ENCODE measurements around the gene DPPA5. TPM values are rescaled to one million over a fixed set of nuclear protein-coding genes. Genes with fewer than 3 reads are reported as not detected.
"Not testable (repeated sequence)": the region's sequence is repeated elsewhere in the genome, so short reads cannot be mapped to it uniquely, and the experiment has no call there.

Gene DPPA5
- polyA plus RNA-seq, 1 donor, result not detected

DNA sequence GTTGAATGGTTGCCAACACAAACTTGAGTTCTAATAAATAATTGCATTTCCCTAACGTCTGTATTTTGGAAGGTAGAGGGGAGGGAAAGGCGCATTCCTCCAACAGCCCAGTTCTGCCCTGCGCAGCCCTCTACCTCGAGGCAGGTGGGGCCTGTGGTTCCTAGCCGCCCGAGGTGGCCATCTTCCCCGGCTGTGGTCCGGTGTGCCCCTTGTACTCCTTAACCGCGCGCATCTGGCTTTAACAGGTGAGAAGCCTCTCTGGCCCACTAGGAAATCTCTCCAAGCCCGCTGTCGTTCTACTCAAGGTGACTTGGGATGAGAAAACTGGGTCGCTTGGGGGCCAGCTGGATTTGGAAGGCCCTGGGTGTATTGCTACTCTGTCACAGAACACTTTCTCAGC lies 10.0 kb upstream of the DPPA5 start:
- DNase-seq, result no peak

DNA sequence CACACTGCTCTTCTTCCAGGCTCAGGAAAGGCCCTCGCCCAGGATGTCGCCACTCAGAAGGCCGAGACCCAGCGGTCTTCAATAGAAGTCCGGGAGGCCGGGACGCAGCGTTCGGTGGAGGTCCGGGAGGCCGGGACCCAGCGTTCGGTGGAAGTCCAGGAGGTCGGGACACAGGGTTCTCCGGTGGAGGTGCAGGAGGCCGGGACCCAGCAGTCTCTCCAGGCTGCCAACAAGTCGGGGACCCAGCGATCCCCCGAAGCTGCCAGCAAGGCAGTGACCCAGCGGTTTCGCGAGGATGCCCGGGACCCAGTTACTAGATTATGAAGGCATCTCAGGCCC lies 9.4 kb upstream of the DPPA5 start:
- no peak for DNase-seq

DNA sequence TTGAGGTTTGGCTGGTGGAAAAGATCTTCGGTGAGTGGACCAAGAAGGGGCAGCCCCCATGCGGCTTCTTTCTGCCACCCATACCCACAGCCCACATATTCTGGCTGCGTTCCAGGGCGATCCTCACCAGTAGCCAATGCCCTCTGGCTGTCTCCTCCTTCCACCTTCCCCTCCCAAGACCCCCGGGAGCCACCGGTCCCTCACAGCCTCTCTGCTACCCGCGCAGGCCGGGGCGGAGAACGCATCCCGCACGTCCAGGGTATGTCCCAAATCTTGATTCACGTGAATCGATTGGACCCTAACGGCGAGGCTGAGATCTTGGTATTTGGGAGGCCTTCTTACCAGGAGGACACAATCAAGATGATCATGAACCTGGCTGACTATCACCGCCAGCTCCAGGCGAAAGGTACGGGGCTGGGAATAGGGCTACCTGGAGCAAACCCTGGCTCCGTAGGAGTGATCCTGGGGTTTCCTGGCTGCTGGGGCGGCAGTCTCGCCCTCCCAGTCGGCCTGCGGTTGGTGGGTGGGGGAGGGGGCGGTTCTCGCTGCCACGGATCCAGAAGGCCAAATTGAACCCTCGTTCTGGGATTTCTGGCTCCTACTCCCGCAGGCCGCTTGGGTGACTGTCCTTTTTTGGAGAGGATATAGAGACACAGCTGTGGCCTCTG lies 8.9 kb upstream of the DPPA5 start:
- no peak for DNase-seq

DNA sequence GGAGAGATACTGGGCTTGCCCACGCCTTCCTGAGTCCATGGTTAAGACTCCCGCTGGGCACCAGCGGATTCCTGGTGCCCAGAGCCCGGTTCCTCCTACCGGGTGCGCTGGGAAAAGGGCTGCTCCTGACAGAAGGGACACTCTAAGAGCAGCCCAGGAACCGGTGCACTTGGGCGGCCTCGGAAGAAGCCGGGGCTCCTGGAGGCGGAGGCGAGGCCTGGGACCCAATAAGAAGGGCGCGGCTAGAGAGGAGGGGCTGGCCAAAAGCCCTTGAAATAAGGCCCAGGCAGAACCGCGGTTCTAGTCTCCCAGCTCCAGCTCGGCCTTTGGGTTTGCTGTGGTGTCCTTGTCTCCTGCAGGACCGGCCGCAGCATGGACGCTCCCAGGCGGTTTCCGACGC lies 8.3 kb upstream of the DPPA5 start, which contains the start of gene KHDC3L:
Gene KHDC3L, plus strand, starts transcription at position 301 of the 400 bp plus-strand sequence. Its CDS starts 72 bp downstream, at position 373.
- no peak for DNase-seq

DNA sequence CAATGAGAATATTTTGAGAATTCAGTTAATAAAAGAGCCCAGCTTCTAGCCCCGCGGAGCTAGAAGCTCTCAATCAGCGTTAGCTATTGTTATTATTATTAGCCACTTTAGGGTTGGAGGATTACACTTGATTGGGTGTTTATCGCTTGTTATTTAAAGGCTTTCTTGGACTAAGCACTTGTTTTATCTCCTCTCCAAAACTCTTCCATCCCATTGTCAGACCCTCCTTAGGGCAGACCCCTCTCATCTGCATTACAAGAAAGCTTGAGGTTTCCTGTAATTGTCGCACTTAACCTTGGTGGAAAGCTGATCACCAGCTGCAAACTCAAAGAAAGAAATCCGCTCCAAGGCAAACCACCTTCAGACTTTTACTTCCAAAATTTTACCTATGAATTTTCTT lies 4.8 kb downstream of the DPPA5 start:
- DNase-seq, result no peak

GRCh38 chr6:73348550-73349204 lies 5.4 kb downstream of the DPPA5 start:
- DNase-seq, result no peak

- DNase-seq, result no peak
Observed at GRCh38 chr6:73343164-73343563, 10.9 kb downstream of the DPPA5 start.

GRCh38 chr6:73342174-73342573 lies 11.9 kb downstream of the DPPA5 start:
- no peak for DNase-seq

DNA sequence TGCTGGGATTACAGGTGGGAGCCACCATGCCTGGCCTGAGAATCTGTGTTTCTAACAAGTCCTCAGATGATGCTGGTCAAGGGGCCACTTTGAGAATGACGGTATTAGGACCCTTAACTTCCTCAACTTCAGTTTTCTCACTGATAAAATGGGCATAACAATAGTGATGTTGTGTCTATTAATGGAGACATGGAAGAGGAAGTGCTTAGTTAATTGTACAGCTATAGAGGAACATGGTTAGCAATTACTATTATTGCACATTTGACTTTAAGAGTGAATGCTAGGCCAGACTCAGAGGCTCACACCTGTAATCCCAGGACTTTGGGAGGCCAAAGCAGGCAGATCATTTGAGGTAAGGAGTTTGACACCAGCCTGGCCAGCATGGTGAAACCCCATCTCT lies 12.7 kb downstream of the DPPA5 start:
- DNase-seq, result no peak

GRCh38 chr6:73340048-73340447 lies 14.0 kb downstream of the DPPA5 start:
- no peak for DNase-seq

GRCh38 chr6:73339340-73339739 lies 14.7 kb downstream of the DPPA5 start:
- no peak for DNase-seq

- no peak for DNase-seq
Observed at GRCh38 chr6:73329201-73329600, 24.9 kb downstream of the DPPA5 start.

- DNase-seq, result no peak
Observed at GRCh38 chr6:73328790-73329189, 25.3 kb downstream of the DPPA5 start.

DNA sequence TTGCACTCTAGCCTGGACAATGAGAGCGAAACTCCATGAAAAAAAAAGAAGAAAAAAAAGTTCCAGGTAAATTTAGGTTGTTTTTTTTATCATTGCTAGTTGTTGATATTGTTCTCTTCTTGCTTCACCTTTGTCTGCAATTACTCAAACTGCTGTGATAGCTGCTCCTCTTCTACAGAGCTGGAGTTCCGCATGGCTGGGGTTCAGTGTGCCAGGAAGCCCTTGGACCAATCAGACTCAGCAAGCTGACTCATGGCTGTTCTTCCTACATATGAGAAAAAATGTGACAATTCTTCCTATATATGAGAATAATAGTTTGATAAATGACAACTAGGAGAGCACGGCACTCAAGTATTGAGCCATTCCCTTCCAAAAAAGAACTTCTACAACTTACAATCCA lies 28.4 kb downstream of the DPPA5 start:
- no peak for DNase-seq

GRCh38 chr6:73323323-73323722 lies 30.8 kb downstream of the DPPA5 start:
- DNase-seq, result no peak

GRCh38 chr6:73314577-73315492 lies 39.2 kb downstream of the DPPA5 start:
- no peak for DNase-seq

GRCh38 chr6:73310503-73310845 lies 43.6 kb downstream of the DPPA5 start:
- not testable (repeated sequence) for DNase-seq

GRCh38 chr6:73309785-73310502 lies 44.1 kb downstream of the DPPA5 start:
- DNase-seq, result peak; percentile 71

DNA sequence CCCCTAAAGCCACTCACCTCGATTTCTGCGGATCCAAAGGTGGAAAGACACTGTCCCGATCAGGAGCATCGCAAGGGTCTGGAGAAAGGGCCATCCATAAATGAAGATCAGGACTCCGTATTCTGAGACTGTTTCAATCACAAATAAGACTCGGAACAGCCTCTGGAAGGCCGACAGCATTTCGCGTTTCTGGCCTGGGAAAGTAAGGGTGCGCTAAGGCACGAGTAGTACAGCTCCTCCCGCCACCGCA lies 44.6 kb downstream of the DPPA5 start:
- no peak for DNase-seq

DNA sequence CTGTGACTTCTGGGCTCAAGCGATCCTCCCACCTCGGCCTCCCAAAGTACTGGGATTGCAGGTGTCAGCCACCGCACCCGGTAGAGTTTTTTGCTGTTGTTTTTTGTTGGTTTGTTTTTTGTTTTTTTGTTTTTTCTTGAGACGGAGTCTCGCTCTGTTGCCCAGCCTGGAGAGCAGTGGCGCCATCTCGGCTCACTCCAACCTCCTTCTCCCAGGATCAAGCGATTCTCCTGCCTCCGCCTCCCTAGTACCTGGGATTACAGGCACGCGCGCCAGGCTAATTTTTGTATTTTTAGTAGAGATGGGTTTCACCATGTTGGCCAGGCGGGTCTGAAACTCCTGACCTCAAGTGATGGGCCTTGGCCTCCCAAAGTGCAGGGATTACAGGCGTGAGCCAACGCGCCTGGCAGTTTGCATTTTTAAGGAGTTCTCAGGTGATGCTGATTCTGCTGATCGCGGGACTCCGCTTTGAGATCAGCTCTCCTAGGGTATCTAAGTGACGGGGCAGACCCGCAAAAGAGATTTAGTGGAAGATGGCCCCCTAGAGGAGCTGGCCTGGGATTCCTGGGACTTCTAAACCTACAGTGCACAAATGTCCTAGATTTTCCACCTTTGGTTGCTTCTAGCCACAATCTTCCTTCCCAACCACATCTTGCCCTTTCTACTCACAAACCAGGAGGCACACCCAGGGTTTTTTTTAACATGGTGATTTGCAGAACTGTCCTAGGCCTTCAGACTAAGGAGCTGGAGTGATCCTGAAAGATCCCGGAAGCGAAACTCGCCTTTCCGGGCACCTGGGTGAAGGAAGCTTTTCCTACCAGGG lies 45.2 kb downstream of the DPPA5 start:
- DNase-seq, result no peak

- not testable (repeated sequence) for DNase-seq
Observed at GRCh38 chr6:73303773-73304172, 50.3 kb downstream of the DPPA5 start.

All from left kidney (tissue), 2 donors.